HEK293T (cell line): ENCODE results near the gene PRKCH.

Source experiments
- CTCF ChIA-PET: fragments of 350-600 bp; formaldehyde crosslinking; extraction: SDS; loops from one replicate; lab custom pipeline; 2021; ENCODE audit warnings: antibody characterized with exemption, inconsistent platforms; lab: Yijun Ruan, JAX
- POLR2A ChIA-PET: fragments of 350-600 bp; formaldehyde crosslinking; extraction: SDS; loops from one replicate; lab custom pipeline; 2020; ENCODE audit warnings: antibody characterized with exemption, inconsistent platforms; lab: Yijun Ruan, JAX
- DNase-seq: peaks from one replicate; pipeline ENCODE4 v3.0.0; 2012; ENCODE audit warnings: mixed read lengths; ENCODE audit errors: extremely low spot score
- ARNT ChIP-seq: fragments of 450-650 bp; IDR thresholded peaks from 2 replicates; pipeline ENCODE4 v1.6.1; 2017; ENCODE audit warnings: mild to moderate bottlenecking
- BHLHE40 ChIP-seq: fragments of 450-650 bp; IDR thresholded peaks from 2 replicates; pipeline ENCODE4 v1.6.1; 2016; ENCODE audit warnings: mild to moderate bottlenecking, moderate library complexity, borderline replicate concordance
- CTBP1 ChIP-seq: fragments of 450-650 bp; IDR thresholded peaks from 2 replicates; pipeline ENCODE4 v1.6.1; 2016; ENCODE audit warnings: borderline replicate concordance
- ELF4 ChIP-seq: fragments of 450-650 bp; IDR thresholded peaks from 2 replicates; pipeline ENCODE4 v1.6.1; 2017; ENCODE audit warnings: antibody characterized with exemption
- FOXA1 ChIP-seq: fragments of 450-650 bp; IDR thresholded peaks from 2 replicates; pipeline ENCODE4 v1.6.1; 2016; ENCODE audit warnings: mild to moderate bottlenecking
- FOXK2 ChIP-seq: fragments of 450-650 bp; IDR thresholded peaks from 2 replicates; pipeline ENCODE4 v1.6.1; 2016; ENCODE audit warnings: mild to moderate bottlenecking
- FOXM1 ChIP-seq: fragments of 450-650 bp; IDR thresholded peaks from 2 replicates; pipeline ENCODE4 v1.6.1; 2017; ENCODE audit warnings: mild to moderate bottlenecking, borderline replicate concordance
- HDGF ChIP-seq: fragments of 450-650 bp; IDR thresholded peaks from 2 replicates; pipeline ENCODE4 v1.6.1; 2017; ENCODE audit warnings: antibody characterized with exemption, borderline replicate concordance
- L3MBTL2 ChIP-seq: fragments of 450-650 bp; conservative IDR thresholded peaks from 2 replicates; pipeline ENCODE4 v1.6.1; 2016; ENCODE audit warnings: mild to moderate bottlenecking
- LEF1 ChIP-seq: fragments of 450-650 bp; IDR thresholded peaks from 2 replicates; pipeline ENCODE4 v1.6.1; 2017; ENCODE audit warnings: mild to moderate bottlenecking, borderline replicate concordance
- NFRKB ChIP-seq: fragments of 450-650 bp; IDR thresholded peaks from 2 replicates; pipeline ENCODE4 v1.6.1; 2016; ENCODE audit warnings: mild to moderate bottlenecking, moderate library complexity
- SP1 ChIP-seq: fragments of 450-650 bp; IDR thresholded peaks from 2 replicates; pipeline ENCODE4 v1.6.1; 2017
- SUZ12 ChIP-seq: fragments of 450-650 bp; IDR thresholded peaks from 2 replicates; pipeline ENCODE4 v1.6.1; 2016; ENCODE audit warnings: mild to moderate bottlenecking
- TARDBP ChIP-seq: fragments of 450-650 bp; IDR thresholded peaks from 2 replicates; pipeline ENCODE4 v1.6.1; 2016
- ZNF384 ChIP-seq: fragments of 450-650 bp; IDR thresholded peaks from 2 replicates; pipeline ENCODE4 v1.6.1; 2016
- TF ChIP-seq, protein P1 (sequence below): fragments of 450-650 bp; IDR thresholded peaks from 2 replicates; pipeline ENCODE4 v1.6.1; 2016

The PRKCH gene

DNA sequence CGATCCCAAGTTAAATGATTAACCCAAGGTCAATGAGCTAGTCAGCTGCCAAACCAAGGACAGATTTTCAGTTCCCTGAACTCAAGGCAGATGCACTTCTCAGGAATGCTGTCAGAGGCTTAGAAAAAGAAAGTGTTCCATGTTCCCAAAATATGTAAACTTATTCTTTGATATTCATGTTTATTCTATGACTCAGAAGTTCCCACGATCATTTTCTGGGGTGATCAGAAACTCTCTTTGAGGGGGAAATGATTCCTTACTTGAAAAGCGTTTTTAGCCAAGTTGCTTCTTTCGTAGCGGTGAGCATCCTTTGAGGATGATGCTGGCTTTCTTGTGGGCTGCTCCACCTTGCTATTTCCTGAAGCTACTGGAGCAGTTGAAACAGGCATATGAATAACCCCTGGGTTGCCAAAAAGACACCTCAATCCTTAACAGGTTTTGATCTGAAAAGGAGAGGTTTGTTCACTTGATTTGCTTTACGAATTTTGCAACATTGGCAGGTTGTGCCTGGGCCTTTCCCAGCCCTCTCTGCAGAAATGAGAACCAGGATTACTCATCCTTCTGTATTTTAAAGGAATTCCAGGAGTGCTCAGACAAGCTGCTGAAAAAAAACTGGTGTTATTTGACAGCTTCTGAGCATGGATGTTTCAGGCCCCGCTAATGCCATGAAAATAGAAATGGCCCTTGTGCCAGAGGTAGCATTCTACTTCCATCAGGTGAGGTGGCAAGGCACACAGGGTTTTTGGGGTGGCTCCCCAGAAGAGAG lies 252.6 kb downstream of the PRKCH start:
- no peak for DNase-seq
- TF ChIP-seq FOXM1 (no peak), CTBP1 (no peak), ZNF384 (no peak), SUZ12 (no peak), BHLHE40 (no peak)
- CTCF ChIA-PET, result interaction anchor here (0.7 kb wide), 1 partner anchor 191 kb away, joined by 3 read pairs; no protein-coding TSS in a partner anchor
- POLR2A ChIA-PET, result no interaction called here

DNA sequence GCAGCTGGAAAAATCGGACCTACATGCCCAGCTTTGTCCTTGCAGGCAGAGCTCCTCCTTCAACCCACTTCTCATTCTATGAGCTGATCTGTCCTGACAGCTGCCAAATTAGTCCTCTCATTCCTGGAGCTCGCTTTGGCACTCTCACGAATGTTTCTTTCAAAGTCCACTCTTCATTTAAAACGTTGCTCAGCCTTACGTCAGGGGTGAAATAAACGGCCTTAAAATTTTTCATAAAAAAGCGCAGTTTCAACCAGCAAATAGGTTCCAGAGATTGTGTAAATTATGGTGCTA lies 253.1 kb downstream of the PRKCH start:
- CTCF ChIA-PET, result interaction anchor here (0.7 kb wide), 1 partner anchor 190 kb away, joined by 3 read pairs; no protein-coding TSS in a partner anchor
- TF ChIP-seq FOXA1, result no peak
- TF ChIP-seq FOXK2, result no peak
- TF ChIP-seq LEF1, result no peak
- TF ChIP-seq ARNT, result no peak
- TF ChIP-seq FOXM1, result no peak
- no peak for TF ChIP-seq ZNF384
- TF ChIP-seq SUZ12, result no peak
- no peak for TF ChIP-seq SP1
- TF ChIP-seq, protein P1, sequence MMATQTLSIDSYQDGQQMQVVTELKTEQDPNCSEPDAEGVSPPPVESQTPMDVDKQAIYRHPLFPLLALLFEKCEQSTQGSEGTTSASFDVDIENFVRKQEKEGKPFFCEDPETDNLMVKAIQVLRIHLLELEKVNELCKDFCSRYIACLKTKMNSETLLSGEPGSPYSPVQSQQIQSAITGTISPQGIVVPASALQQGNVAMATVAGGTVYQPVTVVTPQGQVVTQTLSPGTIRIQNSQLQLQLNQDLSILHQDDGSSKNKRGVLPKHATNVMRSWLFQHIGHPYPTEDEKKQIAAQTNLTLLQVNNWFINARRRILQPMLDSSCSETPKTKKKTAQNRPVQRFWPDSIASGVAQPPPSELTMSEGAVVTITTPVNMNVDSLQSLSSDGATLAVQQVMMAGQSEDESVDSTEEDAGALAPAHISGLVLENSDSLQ, result no peak
- no peak for TF ChIP-seq NFRKB
- no peak for TF ChIP-seq ELF4
- TF ChIP-seq HDGF, result no peak
- DNase-seq, result no peak
- POLR2A ChIA-PET, result no interaction called here

DNA sequence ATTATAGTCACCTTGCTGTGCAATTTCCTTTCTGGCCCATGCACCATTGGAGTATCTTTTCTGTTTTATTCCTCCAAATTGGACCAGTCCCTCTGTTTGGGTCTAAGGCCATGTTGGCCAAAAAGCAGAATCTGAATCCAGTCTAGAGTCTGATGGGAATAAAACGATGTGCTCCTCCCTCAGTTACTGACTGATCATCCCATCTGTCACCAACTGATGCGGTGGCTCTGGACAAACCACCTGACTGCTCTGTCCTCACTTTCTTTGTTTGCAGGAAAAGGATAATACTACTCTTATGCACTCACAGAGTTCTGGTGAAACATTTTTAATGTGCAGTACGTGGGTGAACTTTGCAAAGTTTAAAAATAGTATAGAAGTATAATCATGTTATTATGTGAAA lies 253.7 kb downstream of the PRKCH start:
- ChIA-PET POLR2A (no interaction called here), CTCF (no interaction called here)
- TF ChIP-seq ZNF384 (no peak), FOXK2 (no peak), TARDBP (no peak)
- TF ChIP-seq, protein P1, result no peak
- no peak for DNase-seq

DNA sequence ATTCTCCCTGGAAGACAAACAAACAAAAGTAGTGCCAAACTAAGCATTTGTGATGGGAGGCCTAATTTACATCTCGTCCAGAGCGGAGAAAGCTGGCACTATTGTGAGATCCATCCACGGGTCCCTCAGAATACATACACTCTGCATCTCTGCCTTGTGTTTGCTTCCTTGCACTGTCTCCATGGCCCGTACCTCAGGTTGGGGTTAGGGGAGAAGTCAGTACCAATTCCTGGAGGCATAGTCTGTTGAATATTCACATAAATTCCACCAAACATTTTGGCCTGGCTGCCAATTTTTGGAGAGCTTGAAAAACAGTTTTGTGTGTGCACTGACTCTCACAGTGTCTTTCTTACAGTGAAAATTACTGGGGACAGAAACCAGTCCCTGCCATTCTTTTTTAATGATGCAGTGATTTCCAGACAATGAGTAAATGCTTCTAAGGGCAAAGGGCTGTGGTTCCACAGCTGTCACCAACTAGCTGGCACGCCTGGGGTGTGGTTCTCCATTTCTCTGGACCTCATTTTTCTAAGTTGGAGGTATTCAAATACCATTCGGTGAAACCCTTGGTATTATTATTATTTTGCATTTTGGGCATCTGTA lies 254.3 kb downstream of the PRKCH start:
- POLR2A ChIA-PET, result no interaction called here
- TF ChIP-seq ELF4, result no peak
- TF ChIP-seq NFRKB, result no peak
- TF ChIP-seq LEF1, result no peak
- TF ChIP-seq, protein P1, result no peak
- no peak for TF ChIP-seq ZNF384
- no peak for TF ChIP-seq L3MBTL2
- no peak for TF ChIP-seq TARDBP
- no peak for TF ChIP-seq BHLHE40
- no peak for TF ChIP-seq CTBP1
- no peak for TF ChIP-seq FOXK2
- no peak for TF ChIP-seq FOXA1
- no peak for TF ChIP-seq SUZ12
- no peak for TF ChIP-seq ARNT
- no peak for TF ChIP-seq HDGF
- TF ChIP-seq SP1, result no peak
- CTCF ChIA-PET, result no interaction called here
- DNase-seq, result no peak

DNA sequence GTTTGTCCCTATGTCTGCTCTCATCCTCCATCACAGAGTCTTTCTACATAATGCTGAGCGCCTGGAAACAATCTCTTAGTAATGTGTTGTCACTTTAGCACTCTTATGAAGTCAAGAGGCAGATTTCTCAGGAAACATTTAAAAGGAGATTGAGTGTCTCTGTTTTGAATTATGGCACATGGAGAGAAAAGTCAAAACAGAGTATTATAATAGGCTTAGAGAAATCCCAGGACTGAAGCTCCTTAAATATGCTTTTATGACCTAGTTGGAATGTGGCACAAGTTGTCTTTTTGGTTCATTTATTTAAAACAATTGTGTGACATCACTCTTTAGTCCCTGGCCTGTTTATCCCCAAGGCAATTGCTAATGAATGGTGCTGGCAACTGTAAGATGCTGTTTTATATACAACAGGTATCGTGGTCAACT lies 256.1 kb downstream of the PRKCH start:
- ChIA-PET POLR2A (interaction anchor here (0.6 to 0.9 kb wide), 2 partner anchors 9 to 117 kb away, joined by 3 read pairs; partner anchors contain the start of gene HIF1A), CTCF (no interaction called here)
- DNase-seq, result no peak
- TF ChIP-seq SP1 (no peak), TARDBP (no peak), FOXA1 (no peak), ELF4 (no peak), FOXK2 (no peak), ZNF384 (no peak)

DNA sequence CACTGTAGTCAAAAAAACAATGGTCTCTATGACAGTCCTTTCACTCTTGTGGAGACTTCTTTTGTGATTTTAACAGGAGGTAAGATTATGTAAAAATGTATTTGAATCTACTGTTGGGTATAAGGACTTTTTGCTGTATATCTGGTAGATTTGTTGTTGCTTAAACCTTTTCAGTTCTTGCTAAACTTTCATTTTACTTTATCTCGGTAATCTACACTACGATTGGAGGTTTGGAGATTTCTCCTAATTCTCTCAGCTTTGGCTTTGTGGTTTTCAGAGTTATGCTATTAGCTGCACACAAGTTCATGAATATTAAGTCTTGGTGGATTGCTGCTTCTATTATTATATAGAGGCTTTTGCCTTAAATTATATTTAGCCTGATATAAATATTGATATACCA lies 257.4 kb downstream of the PRKCH start:
- ChIA-PET POLR2A (interaction anchor here (1.3 kb wide), 1 partner anchor 20 kb away, joined by 3 read pairs; no protein-coding TSS in a partner anchor), CTCF (no interaction called here)
- DNase-seq, result no peak
- no peak for TF ChIP-seq CTBP1
- no peak for TF ChIP-seq SUZ12
- no peak for TF ChIP-seq FOXM1
- TF ChIP-seq ELF4, result no peak
- no peak for TF ChIP-seq NFRKB
- TF ChIP-seq LEF1, result no peak

DNA sequence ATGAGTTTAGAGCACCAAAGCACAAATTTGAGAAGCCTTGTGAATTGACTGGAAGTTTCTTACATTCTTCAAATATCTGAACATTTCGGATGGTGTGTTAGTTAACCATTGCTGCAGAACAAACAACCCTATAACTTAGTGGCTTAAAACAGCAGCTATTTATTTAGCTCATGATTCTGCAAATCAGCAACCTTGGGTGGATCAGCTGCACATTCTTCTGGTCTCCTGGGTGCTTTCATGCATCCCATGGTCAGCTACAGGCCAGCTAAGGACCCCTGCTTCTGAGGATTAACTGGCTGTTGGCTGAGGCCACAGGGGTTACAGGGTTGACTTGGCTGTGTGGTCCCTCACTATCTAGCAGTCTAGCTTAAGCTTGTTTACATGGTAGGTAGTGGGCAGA lies 260.0 kb downstream of the PRKCH start:
- ChIA-PET POLR2A (interaction anchor here (1.0 to 1.5 kb wide), 2 partner anchors 11 to 114 kb away, joined by 4 to 6 read pairs; partner anchors contain the start of gene HIF1A), CTCF (no interaction called here)
- DNase-seq, result no peak
- no peak for TF ChIP-seq FOXM1
- TF ChIP-seq ELF4, result no peak
- TF ChIP-seq FOXK2, result no peak
- TF ChIP-seq ARNT, result no peak
- TF ChIP-seq NFRKB, result no peak
- no peak for TF ChIP-seq TARDBP
- no peak for TF ChIP-seq HDGF
- TF ChIP-seq LEF1, result no peak
- no peak for TF ChIP-seq BHLHE40
- TF ChIP-seq SP1, result no peak
- TF ChIP-seq FOXA1, result no peak
- TF ChIP-seq L3MBTL2, result no peak
- TF ChIP-seq CTBP1, result no peak
- TF ChIP-seq, protein P1, result no peak
- no peak for TF ChIP-seq ZNF384
- no peak for TF ChIP-seq SUZ12
